Prostate gland (tissue), 2 donors: ENCODE data around the gene RPTOR.

ENCODE experiments used
- POLR2A ChIP-seq: fragments of 450-650 bp; IDR thresholded peaks from one replicate; pipeline ENCODE4 v1.6.1; 2016; ENCODE audit warnings: antibody characterized with exemption, mild to moderate bottlenecking
- TF ChIP-seq, protein P1 (sequence below), 4 experiments: fragments of 200-600 bp in 2 of 4; fragments of 450-650 bp in 2 of 4; sonication (generic) in 2 of 4; IDR thresholded peaks; 1 replicate in 3 of 4; 2 replicates in 1 of 4; pipeline ENCODE4 v1.5.1; 2016 to 2019; ENCODE audit warnings: antibody characterized with exemption in 4 of 4, mild to moderate bottlenecking in 2 of 4, moderate library complexity in 2 of 4

- TF ChIP-seq POLR2A, result no peak
- TF ChIP-seq, protein P1, sequence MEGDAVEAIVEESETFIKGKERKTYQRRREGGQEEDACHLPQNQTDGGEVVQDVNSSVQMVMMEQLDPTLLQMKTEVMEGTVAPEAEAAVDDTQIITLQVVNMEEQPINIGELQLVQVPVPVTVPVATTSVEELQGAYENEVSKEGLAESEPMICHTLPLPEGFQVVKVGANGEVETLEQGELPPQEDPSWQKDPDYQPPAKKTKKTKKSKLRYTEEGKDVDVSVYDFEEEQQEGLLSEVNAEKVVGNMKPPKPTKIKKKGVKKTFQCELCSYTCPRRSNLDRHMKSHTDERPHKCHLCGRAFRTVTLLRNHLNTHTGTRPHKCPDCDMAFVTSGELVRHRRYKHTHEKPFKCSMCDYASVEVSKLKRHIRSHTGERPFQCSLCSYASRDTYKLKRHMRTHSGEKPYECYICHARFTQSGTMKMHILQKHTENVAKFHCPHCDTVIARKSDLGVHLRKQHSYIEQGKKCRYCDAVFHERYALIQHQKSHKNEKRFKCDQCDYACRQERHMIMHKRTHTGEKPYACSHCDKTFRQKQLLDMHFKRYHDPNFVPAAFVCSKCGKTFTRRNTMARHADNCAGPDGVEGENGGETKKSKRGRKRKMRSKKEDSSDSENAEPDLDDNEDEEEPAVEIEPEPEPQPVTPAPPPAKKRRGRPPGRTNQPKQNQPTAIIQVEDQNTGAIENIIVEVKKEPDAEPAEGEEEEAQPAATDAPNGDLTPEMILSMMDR (IDR thresholded peaks at IDR 0.05), result no peak
Observed at GRCh38 chr17:80834893-80835275, 290.2 kb downstream of the RPTOR start.
